Uterus (tissue), 4 donors: Measurements from ENCODE around the gene SORL1. TPM values are rescaled to one million over a fixed set of nuclear protein-coding genes. Genes with fewer than 3 reads are reported as not detected.

Source experiments
- DNase-seq, 2 donors: peaks; one replicate each; pipeline ENCODE4 v3.0.0-alpha.2; 2019 to 2020
- H3K27ac ChIP-seq, 2 donors: fragments of 200-600 bp; sonication (generic); 1 replicate in 1 of 2; 2 replicates in 1 of 2; pipeline ENCODE4 v1.5.1; 2016 to 2018
- H3K27me3 ChIP-seq, 2 donors: fragments of 200-600 bp; sonication (generic); one replicate each; pipeline ENCODE4 v1.5.1; 2018 to 2019; ENCODE audit warnings: control low read depth in 1 of 2
- H3K36me3 ChIP-seq, 2 donors: fragments of 200-600 bp; sonication (generic); one replicate each; pipeline ENCODE4 v1.5.1; 2019; ENCODE audit warnings: control low read depth in 1 of 2
- H3K4me1 ChIP-seq, 2 donors: fragments of 200-600 bp; sonication (generic); one replicate each; pipeline ENCODE4 v1.5.1; 2018 to 2019; ENCODE audit warnings: control low read depth in 1 of 2
- H3K4me3 ChIP-seq, 2 donors: fragments of 200-600 bp; sonication (generic); 1 replicate in 1 of 2; 2 replicates in 1 of 2; pipeline ENCODE4 v1.5.1; 2018 to 2019; ENCODE audit warnings: mild to moderate bottlenecking in 1 of 2
- H3K9me3 ChIP-seq, 2 donors: fragments of 200-600 bp; sonication (generic); one replicate each; pipeline ENCODE4 v1.5.1; 2019; ENCODE audit warnings: control low read depth in 1 of 2
- CTCF ChIP-seq, 4 experiments: fragments of 200-600 bp in 2 of 4; fragments of 450-650 bp in 2 of 4; sonication (generic) in 2 of 4; IDR thresholded peaks; one replicate each; pipeline ENCODE4 v1.5.1; 2016 to 2019; ENCODE audit warnings: antibody characterized with exemption in 4 of 4, mild to moderate bottlenecking in 2 of 4, moderate library complexity in 1 of 4
- POLR2A ChIP-seq, 2 donors: fragments of 450-650 bp; IDR thresholded peaks; one replicate each; pipeline ENCODE4 v1.6.1; 2016; ENCODE audit warnings: antibody characterized with exemption in 2 of 2, mild to moderate bottlenecking in 1 of 2, moderate library complexity in 1 of 2
- intact Hi-C: fragments of 100-400 bp; cut with DNase I; formaldehyde crosslinking; loops from one replicate; pipeline ENCODE4 v1.15.1; 2023; ENCODE audit warnings: low total_unique reads
- total RNA-seq, 4 donors: library from RNA; depleted of rRNA in 3 of 4; stranded (reverse); fragments of >200 nt in 3 of 4; gene quantifications; one replicate each; pipeline versions ENCODE4 v1.1.0 to v1.2.4, GENCODE V29; 2014 to 2023
- donor health status: DM: yes; HTN: yes; CAD: no.

SORL1 gene
- total RNA-seq, 4 donors from 2014 or later = 7.6 to 42.6 (median 17.2) TPM

- no peak for TF ChIP-seq POLR2A (IDR thresholded peaks at IDR 0.05)
- no peak for TF ChIP-seq CTCF (IDR thresholded peaks at IDR 0.05)
- intact Hi-C loops = no loop called here
Observed at GRCh38 chr11:121437686-121438078, 14.4 kb upstream of the SORL1 start.

DNA sequence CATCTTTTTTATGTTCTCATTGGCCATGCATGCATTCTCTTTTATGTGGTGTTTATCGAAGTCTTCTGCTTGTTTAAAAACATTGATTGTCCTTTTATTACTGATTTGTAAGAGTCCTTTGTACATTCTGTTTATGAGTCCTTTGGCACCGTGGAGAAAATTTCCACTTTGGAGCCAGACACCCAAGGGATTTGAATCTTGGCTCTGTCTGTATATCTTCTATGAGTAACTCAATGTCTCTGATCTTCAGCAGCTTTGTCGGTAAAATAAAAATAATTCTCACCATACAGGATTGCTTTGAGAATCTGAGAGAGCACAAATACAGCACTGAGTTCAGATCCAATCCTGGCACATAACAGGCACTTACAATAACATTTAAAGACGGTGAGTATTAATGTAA is 12.8 kb upstream of the SORL1 start:
- H3K36me3 ChIP-seq = no peaks in the 10 kb centered on the region
- intact Hi-C loops = no loop called here

More at GRCh38 chr11:121437686-121438078, 14.4 kb upstream of the SORL1 start:
- no peak overlapping the region for H3K27ac ChIP-seq
- DNase-seq = no peak
- H3K4me1 ChIP-seq = no peaks in the 10 kb centered on the region
- H3K36me3 ChIP-seq = no peaks in the 10 kb centered on the region
- no peaks in the 10 kb centered on the region for H3K27me3 ChIP-seq
- no peak overlapping the region for H3K4me3 ChIP-seq
- no peaks in the 10 kb centered on the region for H3K9me3 ChIP-seq

GRCh38 chr11:121439759-121440158 is 12.4 kb upstream of the SORL1 start:
- no peak for DNase-seq
- Histone ChIP-seq H3K4me1 (no peaks in the 10 kb centered on the region), H3K4me3 (no peak overlapping the region), H3K27ac (no peak overlapping the region), H3K9me3 (no peaks in the 10 kb centered on the region), H3K27me3 (no peaks in the 10 kb centered on the region), H3K36me3 (no peaks in the 10 kb centered on the region)
- intact Hi-C loops = no loop called here
- TF ChIP-seq POLR2A (IDR thresholded peaks at IDR 0.05) (no peak), CTCF (IDR thresholded peaks at IDR 0.05) (no peak)

More for the DNA sequence above, 12.8 kb upstream of the SORL1 start:
- no peak for DNase-seq
- TF ChIP-seq CTCF (IDR thresholded peaks at IDR 0.05) (no peak), POLR2A (IDR thresholded peaks at IDR 0.05) (no peak)
- no peak overlapping the region for H3K27ac ChIP-seq
- no peaks in the 10 kb centered on the region for H3K27me3 ChIP-seq
- no peak overlapping the region for H3K4me3 ChIP-seq
- no peaks in the 10 kb centered on the region for H3K4me1 ChIP-seq
- no peaks in the 10 kb centered on the region for H3K9me3 ChIP-seq

DNA sequence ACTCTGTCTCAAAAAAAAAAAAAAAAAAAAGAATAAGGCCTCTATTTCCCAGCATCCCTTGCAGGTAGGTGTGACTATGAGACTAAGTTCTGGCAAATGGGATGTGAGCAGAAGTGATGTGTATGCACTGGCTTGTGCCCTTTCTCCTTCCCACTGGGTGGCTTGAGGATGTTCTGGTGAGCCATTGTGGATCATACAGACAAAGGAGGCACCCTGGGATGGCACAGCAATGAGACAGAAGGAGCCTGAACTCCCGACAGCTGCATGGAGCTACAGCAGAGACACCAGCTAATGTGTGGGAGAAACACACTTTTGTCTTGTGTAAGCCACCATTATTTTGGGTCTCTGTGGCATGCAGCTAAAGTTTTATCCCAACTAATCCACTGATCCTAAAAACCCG is 10.6 kb upstream of the SORL1 start:
- Histone ChIP-seq H3K27me3 (no peaks in the 10 kb centered on the region), H3K36me3 (no peaks in the 10 kb centered on the region), H3K4me3 (no peak overlapping the region), H3K9me3 (no peaks in the 10 kb centered on the region), H3K4me1 (no peaks in the 10 kb centered on the region), H3K27ac (no peak overlapping the region)
- DNase-seq = no peak
- TF ChIP-seq POLR2A (IDR thresholded peaks at IDR 0.05) (no peak), CTCF (IDR thresholded peaks at IDR 0.05) (no peak)
- intact Hi-C loops = no loop called here

DNA sequence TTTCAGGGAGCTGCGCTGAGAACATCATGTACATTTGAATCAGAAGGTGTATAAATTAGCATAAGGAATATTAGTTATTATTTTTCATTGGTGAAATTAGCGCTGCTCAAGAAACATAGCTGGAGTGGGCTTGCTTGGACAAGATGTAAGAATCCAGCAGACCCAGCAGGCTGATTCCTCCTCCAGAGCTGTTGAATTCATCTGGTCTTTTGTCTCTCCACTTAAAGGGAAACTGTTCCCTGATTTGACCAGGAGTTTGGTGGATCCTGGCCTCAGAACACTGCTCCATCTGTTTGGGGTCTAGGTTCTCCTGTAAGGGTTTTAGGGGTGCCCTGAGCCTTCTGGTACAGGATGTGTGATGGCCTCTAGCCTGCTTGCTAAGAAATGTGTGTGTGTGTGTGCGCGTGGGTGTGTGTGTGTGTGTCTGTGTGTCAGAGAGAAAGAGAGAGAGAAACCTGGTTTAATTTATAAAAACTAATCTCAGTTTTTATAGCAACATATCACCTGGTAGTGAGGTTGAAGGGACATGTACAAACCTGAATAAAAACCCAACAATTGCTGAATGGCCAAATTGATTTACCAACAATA is 8.3 kb upstream of the SORL1 start:
- Histone ChIP-seq H3K36me3 (no peaks in the 10 kb centered on the region), H3K27me3 (no peaks in the 10 kb centered on the region), H3K9me3 (no peaks in the 10 kb centered on the region), H3K27ac (no peak overlapping the region), H3K4me3 (no peak overlapping the region), H3K4me1 (no peaks in the 10 kb centered on the region)
- TF ChIP-seq POLR2A (IDR thresholded peaks at IDR 0.05) (no peak), CTCF (IDR thresholded peaks at IDR 0.05) (no peak)
- DNase-seq = no peak
- intact Hi-C loops = no loop called here
